NAMALWA (cell line): ENCODE data around the gene SYNRG.
"Not testable (repeated sequence)": the region's sequence is repeated elsewhere in the genome, so short reads cannot be mapped to it uniquely, and the experiment has no call there.

Experiments
- DNase-seq: peaks from one replicate; pipeline ENCODE4 v3.0.0-alpha.2; 2015; ENCODE audit warnings: low spot score

The SYNRG gene, protein sequence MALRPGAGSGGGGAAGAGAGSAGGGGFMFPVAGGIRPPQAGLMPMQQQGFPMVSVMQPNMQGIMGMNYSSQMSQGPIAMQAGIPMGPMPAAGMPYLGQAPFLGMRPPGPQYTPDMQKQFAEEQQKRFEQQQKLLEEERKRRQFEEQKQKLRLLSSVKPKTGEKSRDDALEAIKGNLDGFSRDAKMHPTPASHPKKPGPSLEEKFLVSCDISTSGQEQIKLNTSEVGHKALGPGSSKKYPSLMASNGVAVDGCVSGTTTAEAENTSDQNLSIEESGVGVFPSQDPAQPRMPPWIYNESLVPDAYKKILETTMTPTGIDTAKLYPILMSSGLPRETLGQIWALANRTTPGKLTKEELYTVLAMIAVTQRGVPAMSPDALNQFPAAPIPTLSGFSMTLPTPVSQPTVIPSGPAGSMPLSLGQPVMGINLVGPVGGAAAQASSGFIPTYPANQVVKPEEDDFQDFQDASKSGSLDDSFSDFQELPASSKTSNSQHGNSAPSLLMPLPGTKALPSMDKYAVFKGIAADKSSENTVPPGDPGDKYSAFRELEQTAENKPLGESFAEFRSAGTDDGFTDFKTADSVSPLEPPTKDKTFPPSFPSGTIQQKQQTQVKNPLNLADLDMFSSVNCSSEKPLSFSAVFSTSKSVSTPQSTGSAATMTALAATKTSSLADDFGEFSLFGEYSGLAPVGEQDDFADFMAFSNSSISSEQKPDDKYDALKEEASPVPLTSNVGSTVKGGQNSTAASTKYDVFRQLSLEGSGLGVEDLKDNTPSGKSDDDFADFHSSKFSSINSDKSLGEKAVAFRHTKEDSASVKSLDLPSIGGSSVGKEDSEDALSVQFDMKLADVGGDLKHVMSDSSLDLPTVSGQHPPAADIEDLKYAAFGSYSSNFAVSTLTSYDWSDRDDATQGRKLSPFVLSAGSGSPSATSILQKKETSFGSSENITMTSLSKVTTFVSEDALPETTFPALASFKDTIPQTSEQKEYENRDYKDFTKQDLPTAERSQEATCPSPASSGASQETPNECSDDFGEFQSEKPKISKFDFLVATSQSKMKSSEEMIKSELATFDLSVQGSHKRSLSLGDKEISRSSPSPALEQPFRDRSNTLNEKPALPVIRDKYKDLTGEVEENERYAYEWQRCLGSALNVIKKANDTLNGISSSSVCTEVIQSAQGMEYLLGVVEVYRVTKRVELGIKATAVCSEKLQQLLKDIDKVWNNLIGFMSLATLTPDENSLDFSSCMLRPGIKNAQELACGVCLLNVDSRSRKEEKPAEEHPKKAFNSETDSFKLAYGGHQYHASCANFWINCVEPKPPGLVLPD (N-terminal part only)

GRCh38 chr17:37609170-37610040, at the start of gene SYNRG:
TSS of gene SYNRG (minus strand) at chr17:37609418. CDS start at chr17:37609355, 63 bp downstream.
- DNase-seq = peak; percentile 98

GRCh38 chr17:37657202-37657601, 48.0 kb upstream of the SYNRG start:
- DNase-seq = no peak

GRCh38 chr17:37651849-37652248, 42.6 kb upstream of the SYNRG start:
- DNase-seq = no peak

DNA sequence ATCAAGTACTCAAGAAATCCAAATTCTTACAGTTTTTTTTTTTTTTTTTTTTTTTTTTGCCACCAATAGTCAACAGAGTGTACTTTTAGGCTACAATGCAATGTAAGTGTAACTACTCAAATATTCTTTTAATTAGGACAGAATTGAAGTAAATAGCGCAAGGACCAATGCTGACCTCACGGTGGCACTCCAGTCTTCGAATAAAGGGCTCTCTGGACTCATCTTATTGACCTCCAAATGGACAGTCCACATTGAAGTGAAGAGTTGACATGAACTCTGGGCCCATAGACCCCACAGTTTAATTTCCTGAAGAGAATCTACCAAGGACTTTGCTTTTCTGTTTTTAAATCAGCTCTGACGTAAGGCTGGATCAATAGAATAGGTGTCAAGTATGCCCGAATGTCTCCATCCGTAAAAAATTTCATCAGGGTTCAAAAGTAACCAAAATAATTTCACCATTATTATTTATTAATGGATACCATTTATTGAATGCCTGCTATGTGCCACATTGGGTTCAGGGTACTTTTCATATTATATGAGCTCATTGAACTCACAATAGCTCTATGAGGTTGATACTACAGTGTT, 41.3 kb upstream of the SYNRG start:
- DNase-seq = peak; percentile 15

- DNase-seq = no peak
Observed at GRCh38 chr17:37648555-37648954, 39.3 kb upstream of the SYNRG start.

DNA sequence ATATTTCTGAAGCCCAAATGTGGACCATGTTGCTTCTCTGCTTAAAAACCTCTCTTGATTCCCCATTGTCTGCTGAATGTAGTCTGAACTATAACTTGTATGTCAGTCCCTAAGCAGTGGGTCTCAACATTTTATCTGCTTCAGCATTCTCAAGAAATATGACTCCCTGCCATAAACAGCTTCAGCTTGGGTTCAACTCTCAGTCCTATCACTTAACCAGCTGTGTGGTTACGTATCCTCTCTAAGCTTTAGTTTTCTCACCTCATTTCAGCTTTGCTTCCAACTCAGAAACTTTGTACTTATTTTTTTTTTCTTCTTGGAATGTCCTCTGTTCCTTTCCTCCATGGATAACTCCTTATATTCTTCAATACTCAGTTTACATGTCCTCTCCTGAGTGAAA, 38.6 kb upstream of the SYNRG start:
- DNase-seq = no peak

GRCh38 chr17:37643869-37644268, 34.7 kb upstream of the SYNRG start:
- DNase-seq = no peak

DNA sequence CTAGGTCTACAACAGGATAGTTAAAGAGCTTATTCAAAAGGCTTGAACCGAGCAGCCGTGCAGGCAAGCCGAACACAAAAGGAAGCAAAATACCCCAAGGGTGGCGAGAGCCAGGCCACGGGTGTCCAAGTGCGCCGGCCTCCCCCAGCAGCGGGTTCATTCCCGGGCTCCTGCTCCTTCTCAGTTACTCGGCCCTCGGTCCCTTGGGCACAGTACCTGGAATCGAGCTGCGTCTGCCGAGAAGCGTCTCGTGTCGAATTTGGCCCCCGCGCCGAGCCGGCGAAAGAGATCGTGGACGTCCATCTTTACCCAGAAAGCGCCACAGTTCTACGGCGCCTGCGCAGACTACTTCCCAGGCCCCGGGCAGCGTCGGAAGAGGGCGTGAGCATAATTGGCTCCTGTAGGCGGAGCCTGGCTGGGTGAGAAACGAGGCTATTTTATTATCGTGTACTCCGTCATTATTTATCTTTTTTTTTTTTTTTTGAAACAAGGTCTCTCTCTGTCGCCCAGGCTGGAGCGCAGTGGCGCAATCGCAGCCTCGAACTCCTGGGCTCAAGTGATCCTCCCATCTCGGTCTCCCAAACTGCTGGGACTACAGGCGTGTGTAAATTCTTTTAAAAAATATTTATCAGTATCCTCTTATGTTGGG, 34.0 kb upstream of the SYNRG start, which contains the start of gene DDX52:
Gene DDX52, minus strand, starts transcription at position 329 of the 649 bp plus-strand sequence. Its CDS starts 26 bp downstream, at position 303.
- peak; percentile 97 for DNase-seq

GRCh38 chr17:37642681-37643080, 33.5 kb upstream of the SYNRG start:
- DNase-seq = peak; percentile 54

DNA sequence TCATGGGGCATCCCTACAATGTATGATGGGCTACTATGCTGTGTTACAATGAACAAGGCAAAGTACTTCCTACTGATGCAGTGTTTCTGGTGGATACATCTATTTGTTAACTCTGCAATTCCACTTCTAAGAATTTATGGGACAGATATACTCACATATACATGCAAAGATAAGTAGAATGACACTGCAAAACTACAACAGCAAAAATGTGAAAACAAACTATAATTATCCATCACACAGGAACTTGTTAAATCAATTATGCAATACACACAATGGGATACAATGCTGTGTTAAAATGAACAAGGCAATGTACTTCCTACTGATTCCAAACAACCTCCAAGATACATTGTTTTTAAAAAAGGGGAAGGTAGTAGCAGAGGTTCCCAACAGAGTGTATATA, 30.8 kb upstream of the SYNRG start:
- no peak for DNase-seq

GRCh38 chr17:37637956-37638355, 28.7 kb upstream of the SYNRG start:
- DNase-seq = no peak

DNA sequence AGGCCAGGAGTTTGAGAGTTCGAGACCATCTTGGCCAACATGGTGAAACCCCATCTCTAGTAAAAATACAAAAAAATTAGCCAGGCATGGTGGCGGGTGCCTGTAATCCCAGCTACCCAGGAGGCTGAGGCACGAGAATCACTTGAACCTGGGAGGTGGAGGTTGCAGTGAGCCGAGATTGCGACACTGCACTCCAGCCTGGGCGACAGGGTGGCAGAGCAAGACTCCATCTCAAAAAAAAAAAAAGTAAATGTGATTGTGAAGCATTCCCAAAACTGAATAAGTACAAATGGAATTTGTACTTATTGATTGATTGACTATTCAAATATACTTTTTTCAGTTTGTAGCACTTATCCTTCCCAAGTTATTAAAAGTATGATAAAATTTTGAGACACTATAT, 7.2 kb upstream of the SYNRG start:
- DNase-seq = not testable (repeated sequence)

- DNase-seq = no peak
Observed at GRCh38 chr17:37614823-37615222, 5.6 kb upstream of the SYNRG start.

DNA sequence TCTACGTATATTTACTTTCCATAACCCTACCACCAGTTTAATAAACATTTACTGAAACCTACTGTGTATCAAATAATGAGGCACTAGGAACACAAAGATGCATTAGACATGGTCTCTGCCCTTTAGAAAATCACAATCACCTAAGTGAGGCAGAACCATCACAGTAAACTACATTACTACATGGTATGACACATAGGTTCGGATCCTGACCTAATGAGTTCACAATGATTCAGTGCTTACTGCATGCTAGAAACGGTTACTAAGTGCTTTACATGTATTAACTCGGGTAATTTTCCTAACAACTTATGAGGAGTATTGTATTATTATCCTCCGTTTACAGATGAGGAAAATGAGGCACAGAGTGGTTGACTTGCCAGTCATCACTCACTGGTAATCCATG, 5.2 kb upstream of the SYNRG start:
- DNase-seq = no peak

- peak; percentile 9 for DNase-seq
Observed at GRCh38 chr17:37610971-37611370, 1.8 kb upstream of the SYNRG start.

DNA sequence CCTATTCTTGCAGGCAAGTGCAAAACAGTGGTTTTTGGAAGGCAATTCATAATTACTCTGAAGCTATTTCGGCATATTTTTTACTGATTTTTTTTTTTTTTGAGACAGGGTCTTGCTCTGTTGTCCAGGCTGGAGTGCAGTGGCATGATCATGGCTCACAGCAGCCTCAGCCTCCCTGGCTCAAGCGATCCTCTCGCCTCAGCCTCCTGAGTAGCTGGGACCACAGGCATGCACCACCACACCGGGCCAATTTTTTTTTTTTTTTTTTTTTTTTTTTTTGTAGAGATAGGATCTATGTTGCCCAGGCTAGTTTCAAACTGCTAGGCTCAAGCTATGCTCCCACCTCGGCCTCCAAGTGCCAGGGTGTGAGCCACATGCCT, 813 bp upstream of the SYNRG start:
- not testable (repeated sequence) for DNase-seq

DNA sequence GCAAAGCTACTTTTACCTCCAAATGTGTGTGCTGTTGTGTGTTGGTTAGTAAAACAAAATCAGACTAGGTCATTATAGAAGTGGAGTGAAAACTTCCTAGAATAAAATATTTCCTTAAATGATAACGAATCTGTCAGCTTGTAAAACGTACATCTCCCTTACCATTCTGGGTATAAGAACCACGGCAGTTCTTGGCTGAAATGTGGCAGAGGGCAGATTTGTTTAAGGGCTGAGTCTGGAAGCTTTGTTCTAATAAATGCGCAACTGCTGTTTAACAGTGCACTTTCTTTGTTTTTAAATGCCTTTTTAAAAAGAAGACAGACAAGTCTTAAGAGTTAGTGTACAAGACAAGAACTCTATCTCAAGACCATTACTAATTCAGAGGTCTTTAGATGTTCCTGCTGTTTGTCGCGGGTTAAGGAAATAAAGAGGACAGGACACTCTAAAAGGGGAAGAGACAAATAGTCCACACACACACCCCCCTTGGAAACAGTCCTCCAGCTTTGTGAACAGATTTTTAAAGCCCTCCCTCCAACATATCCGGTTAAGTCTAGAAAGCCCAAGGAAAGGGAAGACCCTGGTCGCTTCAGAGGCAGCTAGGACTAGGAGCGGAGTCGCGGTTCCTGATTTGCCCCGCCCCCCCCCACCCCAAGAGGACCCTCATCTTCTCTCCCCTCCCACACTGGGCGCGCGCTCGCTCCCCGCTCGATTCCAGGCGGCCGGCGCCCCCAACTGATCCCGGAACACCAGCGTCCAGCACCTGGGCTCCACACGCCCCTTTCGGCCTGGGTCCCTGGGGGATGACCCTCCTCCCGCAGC, 658 bp downstream of the SYNRG start:
- peak; percentile 72 for DNase-seq

DNA sequence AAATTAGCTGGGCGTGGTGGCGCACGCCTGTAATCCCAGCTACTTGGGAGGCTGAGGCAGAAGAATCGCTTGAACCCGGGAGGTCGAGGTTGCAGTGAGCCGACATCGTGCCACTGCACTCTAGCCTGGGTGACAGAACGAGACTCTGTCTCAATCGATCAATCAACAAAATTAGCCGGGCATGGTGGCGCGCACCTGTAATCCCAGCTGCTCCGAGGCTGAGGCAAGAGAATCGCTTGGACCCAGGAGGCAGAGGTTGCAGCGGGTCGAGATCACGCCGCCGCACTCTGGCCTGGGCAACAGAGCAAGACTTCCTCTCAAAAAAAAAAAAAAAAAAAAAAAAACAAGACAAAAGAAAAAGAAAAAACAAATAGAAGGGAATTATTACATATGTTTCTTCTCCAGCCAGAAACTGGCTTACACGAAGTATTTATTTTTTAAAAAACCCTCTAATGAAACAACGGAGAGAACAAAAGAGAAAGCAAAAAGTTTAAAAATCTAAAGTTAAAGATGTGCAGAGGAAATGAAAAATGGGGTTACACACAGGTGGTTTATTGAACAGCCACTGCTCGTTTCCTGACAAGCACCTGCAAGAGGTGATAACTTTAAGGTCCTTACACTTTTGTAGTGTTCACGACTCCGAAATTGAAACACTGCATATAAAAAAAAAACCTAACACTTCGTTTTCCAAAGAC, 1.4 kb downstream of the SYNRG start:
- DNase-seq = peak; percentile 73
